Head of caudate nucleus (tissue), 42 donors: ENCODE data around the gene GAPDH.
"Not testable (repeated sequence)": the region's sequence is repeated elsewhere in the genome, so short reads cannot be mapped to it uniquely, and the experiment has no call there.

ENCODE experiments used
- DNase-seq, 42 donors: peaks; one replicate each; pipeline versions ENCODE4 v3.0.0 to v3.0.0-alpha.2; 2020 to 2021; ENCODE audit warnings: mixed read lengths in 7 of 42
- intact Hi-C: fragments of 100-400 bp; cut with DNase I; formaldehyde crosslinking; loops from one replicate; pipeline ENCODE4 v1.15.0; 2022

GAPDH gene

GRCh38 chr12:6533923-6534694 lies at the start of gene GAPDH:
Gene GAPDH (plus strand): TSS chr12:6534517. CDS start chr12:6534833, 316 bp downstream.
- peak; percentile 93 to 99 (median 98) for DNase-seq
- intact Hi-C loops: loop anchor here (2.0 kb wide), 2 partner anchors 41 to 63 kb away; partner anchors contain the start of genes MRPL51 and VAMP1

- intact Hi-C loops: no loop called here
- DNase-seq: no peak
These were observed 46.1 kb upstream of the GAPDH start for GRCh38 chr12:6488240-6488639.

- intact Hi-C loops: no loop called here
These were observed 44.9 kb upstream of the GAPDH start for GRCh38 chr12:6489449-6489848.

GRCh38 chr12:6490673-6491072 lies 43.6 kb upstream of the GAPDH start:
- DNase-seq, intact Hi-C loops: not testable (repeated sequence)

More at GRCh38 chr12:6489449-6489848, 44.9 kb upstream of the GAPDH start:
- DNase-seq: no peak

DNA sequence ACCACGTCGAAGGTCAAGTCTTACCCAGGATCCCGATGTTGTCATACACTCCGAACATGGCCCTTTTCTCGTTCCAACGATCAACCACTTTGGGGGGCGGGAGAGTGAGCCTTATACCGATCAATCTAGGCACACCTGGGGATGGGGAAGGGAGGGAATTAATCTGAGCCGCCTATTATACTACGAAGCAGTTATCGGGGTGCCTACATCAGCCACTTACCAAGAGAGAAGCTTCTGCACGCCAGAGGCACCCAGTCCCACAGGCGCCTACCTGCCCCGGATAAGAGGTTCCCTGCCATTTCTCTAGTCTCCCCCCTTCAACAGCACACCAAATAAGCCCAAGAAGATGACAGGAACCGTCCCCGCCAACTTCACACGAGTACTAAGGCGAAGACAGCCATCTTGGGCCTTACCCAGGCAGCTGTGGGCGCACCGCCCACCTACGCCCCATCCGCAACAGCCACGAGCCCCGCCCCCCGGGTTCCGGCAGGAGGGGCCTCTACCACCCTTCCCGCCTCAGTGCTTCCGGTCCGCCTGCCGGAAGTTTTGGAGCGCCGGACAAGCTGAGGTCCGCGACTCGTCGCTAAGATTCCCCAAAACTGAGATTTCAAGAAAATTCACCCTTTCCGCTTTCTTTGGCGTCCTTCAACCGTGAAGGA lies 41.4 kb upstream of the GAPDH start, which contains the start of gene MRPL51:
Gene MRPL51, minus strand, starts transcription at position 425 of the 659 bp plus-strand sequence. Its CDS starts 126 bp downstream, at position 299.
- intact Hi-C loops: loop anchor here (2.0 kb wide), 1 partner anchor 40 kb away; no protein-coding TSS in a partner anchor
- peak; percentile 75 to 100 (median 98) for DNase-seq

- peak; percentile 90 to 99 (median 97) for DNase-seq
- intact Hi-C loops: loop anchor here (2.0 kb wide), 1 partner anchor 39 kb away; no protein-coding TSS in a partner anchor
These were observed 40.6 kb upstream of the GAPDH start, which contains the start of gene NCAPD2 for GRCh38 chr12:6493497-6494257. Gene NCAPD2 (plus strand): TSS chr12:6494102. CDS start chr12:6495099, 997 bp downstream.

- no peak for DNase-seq
- intact Hi-C loops: no loop called here
These were observed 40.0 kb upstream of the GAPDH start for GRCh38 chr12:6494258-6494743.

DNA sequence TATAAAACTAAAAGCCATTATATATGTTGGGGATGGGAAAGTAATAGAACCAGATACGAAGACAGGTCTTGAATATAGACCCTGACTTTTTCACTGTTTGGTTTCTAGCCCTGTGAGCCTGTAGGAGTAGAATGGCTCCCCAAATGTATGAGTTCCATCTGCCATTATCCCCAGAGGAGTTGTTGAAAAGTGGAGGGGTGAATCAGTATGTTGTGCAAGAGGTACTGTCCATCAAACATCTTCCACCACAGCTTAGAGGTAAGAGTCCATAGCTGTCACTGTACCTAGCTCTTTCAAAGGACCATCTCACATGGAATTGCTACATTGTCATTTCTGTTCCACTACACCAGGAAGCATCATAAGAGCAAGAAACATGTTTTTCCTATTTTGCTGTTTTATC lies 39.3 kb upstream of the GAPDH start:
- intact Hi-C loops: no loop called here
- no peak for DNase-seq

DNA sequence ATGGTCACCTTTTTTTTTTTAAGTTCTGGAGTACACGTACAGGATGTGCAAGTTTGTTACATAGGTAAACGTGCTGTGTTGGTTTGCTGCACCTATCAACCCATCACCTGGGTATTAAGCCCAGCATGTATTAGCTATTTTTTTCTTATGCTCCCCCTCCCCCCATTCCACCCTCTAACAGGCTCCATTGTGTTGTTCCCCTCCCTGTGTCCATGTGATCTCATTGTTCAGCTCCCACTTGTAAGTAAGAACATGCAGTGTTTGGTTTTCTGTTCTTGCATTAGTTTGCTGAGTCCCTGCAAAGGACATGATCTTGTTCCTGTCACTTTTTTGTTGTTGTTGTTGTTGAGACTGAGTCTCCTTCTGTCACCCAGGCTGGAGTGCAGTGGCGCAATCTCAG lies 37.0 kb upstream of the GAPDH start:
- DNase-seq: peak in 24 of 42 donors; percentile 5 to 71 (median 33)
- intact Hi-C loops: not testable (repeated sequence)

DNA sequence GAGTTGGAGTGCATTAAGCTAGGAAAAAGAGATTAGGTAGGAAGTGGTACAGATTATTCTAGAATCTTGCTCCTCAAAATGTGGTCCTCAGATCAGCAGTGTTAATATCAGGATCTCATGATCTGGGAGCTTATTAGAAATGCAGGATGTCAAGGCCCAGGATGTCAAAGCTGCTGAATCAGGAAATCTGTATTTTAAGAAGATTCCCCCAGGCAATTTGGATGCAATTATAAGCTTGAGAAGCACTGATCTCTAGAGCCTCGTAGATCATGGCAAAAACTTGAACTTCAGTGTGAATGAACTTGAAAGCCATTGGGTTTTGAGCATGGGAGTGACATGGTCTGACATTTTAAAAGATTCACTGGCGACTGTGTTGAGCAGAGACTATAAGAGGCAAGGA lies 33.9 kb upstream of the GAPDH start:
- intact Hi-C loops: no loop called here
- DNase-seq: no peak

- DNase-seq: no peak
- intact Hi-C loops: no loop called here
These were observed 27.0 kb upstream of the GAPDH start for GRCh38 chr12:6507102-6507998.

DNA sequence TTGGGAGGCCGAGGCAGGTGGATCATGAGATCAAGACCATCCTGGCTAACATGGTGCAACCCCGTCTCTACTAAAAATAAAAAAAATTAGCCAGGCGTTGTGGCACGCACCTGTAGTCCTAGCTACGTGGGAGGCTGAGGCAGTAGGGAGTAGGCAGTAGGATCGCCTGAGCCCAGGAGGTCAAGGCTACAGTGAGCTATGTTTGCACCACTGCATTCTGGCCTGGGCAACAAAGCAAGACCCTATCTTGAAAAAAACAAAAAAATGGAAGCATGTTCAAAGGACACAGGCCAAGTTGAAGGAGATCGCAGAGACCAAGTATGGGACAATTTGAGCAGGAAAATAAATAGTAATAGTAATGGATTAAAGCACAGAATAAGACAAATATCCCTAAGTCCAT lies 26.2 kb upstream of the GAPDH start:
- intact Hi-C loops: no loop called here
- DNase-seq: no peak

GRCh38 chr12:6520186-6520585 lies 14.1 kb upstream of the GAPDH start:
- intact Hi-C loops: no loop called here
- no peak for DNase-seq

DNA sequence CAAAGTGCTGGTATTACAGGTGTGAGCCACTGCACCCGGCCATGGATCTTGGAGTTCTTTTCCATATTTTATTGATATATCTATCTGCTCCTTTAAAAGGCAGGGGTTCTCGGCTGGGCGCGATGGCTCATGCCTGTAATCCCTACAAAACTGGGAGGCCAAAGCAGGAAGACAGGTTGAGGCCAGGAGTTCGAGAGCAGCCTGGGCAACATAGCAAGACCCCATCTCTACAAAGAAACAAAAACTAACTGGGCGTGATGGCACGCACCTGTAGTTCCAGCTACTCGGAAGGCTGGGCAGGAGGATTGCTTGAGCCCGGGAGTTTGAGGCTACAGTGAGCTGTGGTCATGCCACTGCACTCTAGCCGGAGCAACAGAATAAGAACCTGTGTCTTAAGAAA lies 12.1 kb upstream of the GAPDH start:
- intact Hi-C loops: no loop called here
- DNase-seq: no peak

DNA sequence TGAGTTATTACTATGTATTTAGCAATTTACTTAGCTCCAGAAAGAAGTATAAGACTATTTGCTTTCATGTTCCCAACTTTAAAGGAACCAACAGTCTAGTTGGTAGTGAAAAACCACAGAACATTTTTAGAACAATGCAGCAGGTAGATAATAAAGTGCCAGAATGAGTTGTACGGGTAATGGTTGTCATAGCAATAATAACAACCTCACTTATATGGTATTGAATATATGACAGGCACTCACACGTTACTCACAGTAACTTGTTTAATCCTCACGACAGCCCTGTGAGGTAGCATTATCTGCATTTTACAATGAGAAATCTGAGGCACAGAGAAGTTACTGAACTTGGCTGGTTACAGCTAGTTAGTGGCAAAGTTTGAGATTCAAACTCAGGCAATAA lies 10.6 kb upstream of the GAPDH start:
- DNase-seq: peak in 1 of 42 donors; percentile 26
- intact Hi-C loops: no loop called here

- intact Hi-C loops: no loop called here
These were observed 9.7 kb upstream of the GAPDH start for GRCh38 chr12:6524648-6525047.

GRCh38 chr12:6526201-6526600 lies 8.1 kb upstream of the GAPDH start:
- intact Hi-C loops: no loop called here

More at GRCh38 chr12:6524648-6525047, 9.7 kb upstream of the GAPDH start:
- peak in 1 of 42 donors; percentile 56 for DNase-seq

More at GRCh38 chr12:6526201-6526600, 8.1 kb upstream of the GAPDH start:
- DNase-seq: no peak
